22Rv1 (cell line): Measurements from ENCODE around the gene SLC11A1.

ENCODE experiments used
- H3K27ac ChIP-seq: fragments of 450-650 bp; 2 replicates; pipeline ENCODE4 v1.5.1; 2017
- CTCF ChIP-seq: fragments of 450-650 bp; IDR thresholded peaks from 2 replicates; pipeline ENCODE4 v1.5.1; 2017; ENCODE audit warnings: mild to moderate bottlenecking
- ZFX ChIP-seq: fragments of 450-650 bp; IDR thresholded peaks from 2 replicates; pipeline ENCODE4 v1.6.1; 2017; ENCODE audit warnings: antibody characterized with exemption, borderline replicate concordance

Gene SLC11A1

GRCh38 chr2:218397463-218397819 is 15.4 kb downstream of the SLC11A1 start:
- peak overlapping the region; percentile 100 for H3K27ac ChIP-seq
- TF ChIP-seq CTCF, result no peak
- no peak for TF ChIP-seq ZFX

- peak overlapping the region; percentile 100 for H3K27ac ChIP-seq
- TF ChIP-seq CTCF (no peak), ZFX (no peak)
Observed at GRCh38 chr2:218397820-218398436, 15.9 kb downstream of the SLC11A1 start.

- TF ChIP-seq CTCF (no peak), ZFX (no peak)
- H3K27ac ChIP-seq, result peak overlapping the region; percentile 100
Observed at GRCh38 chr2:218398437-218399390, 16.6 kb downstream of the SLC11A1 start.

GRCh38 chr2:218399391-218400166 is 17.5 kb downstream of the SLC11A1 start, which contains the start of gene CTDSP1:
TSS of gene CTDSP1 (plus strand) at chr2:218399868. CDS start at chr2:218400091, 223 bp downstream.
- no peak for TF ChIP-seq ZFX
- no peak for TF ChIP-seq CTCF
- H3K27ac ChIP-seq, result peak within 1 kb of the TSS; percentile 100

GRCh38 chr2:218400167-218400929 is 18.3 kb downstream of the SLC11A1 start:
- TF ChIP-seq ZFX (no peak), CTCF (no peak)
- peak overlapping the region; percentile 100 for H3K27ac ChIP-seq

GRCh38 chr2:218400930-218401881 is 19.1 kb downstream of the SLC11A1 start:
- peak overlapping the region; percentile 100 for H3K27ac ChIP-seq
- TF ChIP-seq CTCF (no peak), ZFX (no peak)
